GM18508 (cell line): ENCODE data around the gene MRPL43.
"Not testable (repeated sequence)": the region's sequence is repeated elsewhere in the genome, so short reads cannot be mapped to it uniquely, and the experiment has no call there.

Experiments
- ATAC-seq: cut with Tn5 transposase; IDR thresholded peaks from one replicate; pipeline ENCODE4 v1.9.1; 2021; ENCODE audit warnings: moderate number of reproducible peaks; ENCODE audit not compliant: insufficient read depth, unreplicated experiment

MRPL43 gene

DNA sequence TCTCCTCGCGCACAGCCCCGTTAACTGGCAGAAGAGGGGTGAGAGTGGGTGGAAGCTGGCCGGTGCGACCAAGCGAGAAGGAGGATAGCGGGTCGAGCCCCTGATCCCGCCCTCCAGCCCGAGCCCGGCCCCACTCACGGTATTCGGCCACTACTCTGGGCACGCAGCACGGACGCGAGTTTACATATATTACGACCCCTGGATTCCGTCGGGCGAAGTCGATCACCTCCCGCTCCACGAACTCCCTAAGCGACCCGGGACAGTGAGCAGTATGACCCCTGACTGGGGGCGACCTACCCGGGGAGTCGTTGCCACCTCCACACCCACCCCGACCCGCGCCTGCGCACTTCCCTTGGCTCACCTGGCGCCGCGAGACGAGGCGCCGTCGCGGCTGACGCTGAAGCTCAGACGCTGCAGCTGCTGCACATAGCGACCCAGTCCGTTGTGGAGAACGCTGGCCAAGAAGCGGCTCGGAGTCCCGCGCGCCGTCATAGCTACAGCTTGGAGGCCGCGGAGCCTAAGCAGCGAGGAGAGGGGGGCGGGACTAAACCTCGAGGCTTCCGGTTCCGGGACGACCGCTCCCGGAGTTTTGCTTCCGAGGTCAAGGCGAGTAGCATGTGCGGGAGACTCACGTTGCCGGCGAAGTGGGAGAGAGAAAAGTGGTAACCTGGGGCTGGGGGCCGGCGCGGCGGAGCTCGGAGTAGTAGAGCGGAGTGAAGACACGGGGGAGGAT is at the start of gene MRPL43, which contains the start of gene TWNK:
Gene MRPL43, minus strand, starts transcription at position 546 of the 733 bp plus-strand sequence. Its CDS starts 54 bp downstream, at position 492.
Gene TWNK, plus strand, starts transcription at position 592 of the 733 bp plus-strand sequence. CDS start 668 bp downstream, outside the sequence.
- no peak for ATAC-seq

DNA sequence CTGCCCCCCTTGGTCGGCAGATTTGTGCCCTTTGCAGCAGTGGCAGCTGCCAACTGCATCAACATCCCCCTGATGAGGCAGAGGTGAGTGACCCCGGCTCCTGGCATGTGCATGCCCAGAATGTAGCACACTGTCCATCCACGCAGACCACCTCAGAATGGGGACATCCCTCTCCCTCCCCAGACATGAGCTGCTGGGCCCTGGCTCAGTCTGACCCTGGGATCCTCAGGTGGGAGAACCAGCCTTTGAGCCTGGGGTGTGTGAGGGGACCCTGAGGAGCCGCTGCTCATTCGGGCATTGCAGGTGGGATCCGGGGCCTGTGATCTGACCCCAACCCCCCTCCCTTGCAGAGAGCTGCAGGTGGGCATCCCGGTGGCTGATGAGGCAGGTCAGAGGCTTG is 49.4 kb upstream of the MRPL43 start:
- ATAC-seq, result no peak

DNA sequence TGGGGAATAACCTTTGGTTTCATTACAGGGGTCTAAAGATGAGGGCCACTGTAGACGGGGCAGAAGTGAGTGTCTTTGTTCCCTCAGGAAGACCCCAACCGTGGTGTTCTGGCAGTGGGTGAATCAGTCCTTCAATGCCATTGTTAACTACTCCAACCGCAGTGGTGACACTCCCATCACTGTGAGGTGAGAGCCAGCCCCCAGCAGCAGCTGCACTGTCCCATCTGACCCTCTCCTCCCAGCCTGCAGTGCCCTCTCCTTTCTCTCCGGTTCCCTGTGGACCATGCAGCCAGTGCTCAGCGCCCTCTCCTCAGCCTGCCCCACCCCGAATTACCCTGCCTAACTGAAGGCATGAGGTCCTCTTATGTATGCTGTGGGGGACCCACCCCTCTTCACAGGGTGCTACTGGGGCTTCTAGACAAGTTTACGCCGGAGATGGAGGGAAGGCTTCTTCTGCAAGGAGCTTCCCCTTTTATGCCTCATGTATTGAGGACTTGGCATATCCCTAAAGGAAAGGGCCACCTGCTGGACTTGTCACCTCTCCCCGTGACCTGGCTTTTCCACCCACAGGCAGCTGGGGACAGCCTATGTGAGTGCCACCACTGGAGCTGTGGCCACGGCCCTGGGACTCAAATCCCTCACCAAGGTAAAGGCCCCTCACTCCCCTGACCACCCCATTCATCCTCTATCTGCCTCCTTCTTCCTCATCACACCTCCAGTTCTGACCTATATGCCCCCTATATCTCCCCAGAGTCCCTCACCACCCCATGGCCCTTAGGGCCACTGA is 48.8 kb upstream of the MRPL43 start:
- no peak for ATAC-seq

DNA sequence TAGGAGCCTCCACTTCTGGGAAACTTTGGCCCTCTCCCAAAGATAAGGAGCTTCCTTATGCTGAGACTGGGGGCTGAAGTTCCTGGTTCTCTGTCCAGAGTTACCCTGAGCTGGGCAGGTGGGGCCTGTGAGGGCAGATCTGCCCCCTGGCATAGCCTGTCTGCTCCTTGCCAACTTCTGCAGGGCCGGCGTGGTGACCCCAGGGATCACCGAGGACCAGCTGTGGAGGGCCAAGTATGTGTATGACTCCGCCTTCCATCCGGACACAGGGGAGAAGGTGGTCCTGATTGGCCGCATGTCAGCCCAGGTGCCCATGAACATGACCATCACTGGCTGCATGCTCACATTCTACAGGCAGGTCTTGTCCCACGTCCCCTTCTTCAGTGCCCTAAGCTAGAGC is 48.0 kb upstream of the MRPL43 start:
- no peak for ATAC-seq

DNA sequence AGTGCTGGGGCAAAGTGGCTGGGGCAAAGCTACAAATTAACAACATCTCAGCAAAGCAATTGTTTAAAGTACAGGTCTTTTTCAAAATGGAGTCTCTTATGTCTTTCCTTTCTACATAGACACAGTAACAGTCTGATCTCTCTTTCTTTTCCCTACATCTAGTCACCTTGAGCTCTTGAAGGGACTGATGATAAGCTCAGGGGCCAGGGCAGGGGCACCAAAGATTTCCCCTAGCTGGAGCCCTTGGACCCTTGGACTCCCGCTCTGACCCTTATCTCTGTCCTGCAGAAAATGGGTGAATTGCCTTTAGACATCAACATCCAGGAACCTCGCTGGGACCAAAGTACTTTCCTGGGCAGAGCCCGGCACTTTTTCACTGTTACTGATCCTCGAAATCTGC is 47.1 kb upstream of the MRPL43 start:
- not testable (repeated sequence) for ATAC-seq

DNA sequence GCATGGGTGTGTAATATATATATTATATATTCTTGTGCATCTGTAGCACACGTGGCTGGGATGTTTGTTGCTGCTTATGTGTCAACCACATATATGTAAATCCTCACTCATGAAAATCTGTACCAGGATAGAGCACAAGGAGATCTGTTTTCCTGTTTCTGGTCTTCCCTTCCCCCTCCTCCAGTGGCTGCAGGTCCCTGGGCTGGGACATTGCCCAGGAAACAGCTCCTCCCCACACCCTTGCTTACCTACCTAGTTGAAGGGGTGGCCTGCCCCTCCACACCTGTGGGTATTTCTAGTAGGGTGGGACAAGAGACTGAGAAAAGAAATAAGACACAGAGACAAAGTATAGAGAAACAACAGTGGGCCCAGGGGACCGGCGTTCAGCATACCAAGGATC is 46.0 kb upstream of the MRPL43 start:
- no peak for ATAC-seq

DNA sequence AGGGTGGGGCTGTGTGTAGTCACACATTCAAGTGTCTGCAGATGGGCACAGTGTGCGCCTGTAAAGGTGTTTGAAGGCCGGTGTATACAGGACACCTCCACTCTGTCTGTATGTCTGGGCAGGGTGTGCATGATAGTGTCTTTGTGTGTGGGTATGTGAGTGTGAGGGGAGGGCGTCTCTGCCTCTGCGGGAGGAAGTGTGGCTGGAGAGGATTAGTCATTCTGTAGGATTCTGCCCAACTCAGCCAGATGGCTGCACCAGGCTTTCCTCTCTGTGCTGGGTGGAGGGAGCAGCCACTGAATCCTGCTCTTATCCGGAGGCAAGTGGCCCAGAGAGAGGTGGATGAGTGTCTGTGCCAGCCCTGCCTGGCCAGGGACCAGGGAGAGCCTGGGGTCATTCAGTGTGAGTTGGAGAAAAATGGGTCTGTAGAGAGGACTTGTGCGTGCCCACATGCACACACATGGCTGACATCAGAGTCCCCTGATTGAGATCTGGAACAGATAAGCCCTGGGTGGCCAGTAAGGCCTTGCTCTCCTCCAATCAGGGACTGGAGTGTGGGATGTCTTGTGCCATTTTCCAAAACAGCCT is 45.4 kb upstream of the MRPL43 start:
- ATAC-seq, result no peak

DNA sequence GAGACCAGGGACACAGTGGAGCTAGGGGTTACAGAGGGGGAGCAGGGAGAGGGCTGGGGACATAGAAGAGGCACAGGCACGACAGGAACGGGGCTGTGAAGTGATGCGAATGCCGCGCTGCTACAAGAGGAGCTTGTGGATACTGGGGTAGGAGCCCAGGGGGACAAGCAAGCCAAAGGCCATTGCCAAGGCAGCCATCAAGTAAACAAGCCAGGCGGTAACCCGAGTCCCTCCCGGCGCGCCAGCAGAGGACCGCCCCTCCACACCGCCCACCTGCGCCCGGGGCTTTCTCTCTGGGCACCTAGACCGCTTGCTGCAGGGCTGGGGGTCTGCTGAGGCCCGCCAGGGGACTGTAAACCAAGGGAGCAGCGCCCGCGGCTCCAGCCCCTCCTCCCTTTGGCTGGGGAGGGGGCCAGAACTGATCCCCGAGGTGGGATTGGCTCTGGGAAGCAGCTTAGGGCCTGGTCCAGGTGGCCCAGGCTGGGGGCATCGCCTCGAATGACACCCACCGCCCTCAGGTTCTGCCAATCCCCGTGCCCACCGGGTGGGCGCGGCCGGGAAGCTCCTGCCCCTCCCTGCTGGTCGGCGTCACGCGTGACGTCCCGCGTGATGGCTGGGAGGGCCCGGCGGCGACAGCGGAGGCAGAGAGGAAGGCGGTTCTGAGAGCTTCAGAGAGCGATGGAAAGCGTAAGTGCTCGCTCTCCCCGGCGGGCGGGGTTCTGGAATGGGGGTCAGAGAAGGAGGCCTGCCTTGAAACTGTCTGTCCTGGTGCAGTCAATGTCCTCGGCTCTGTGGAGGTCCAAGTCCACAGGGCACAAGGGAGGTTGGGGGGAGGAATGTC is 44.7 kb upstream of the MRPL43 start:
- no peak for ATAC-seq

DNA sequence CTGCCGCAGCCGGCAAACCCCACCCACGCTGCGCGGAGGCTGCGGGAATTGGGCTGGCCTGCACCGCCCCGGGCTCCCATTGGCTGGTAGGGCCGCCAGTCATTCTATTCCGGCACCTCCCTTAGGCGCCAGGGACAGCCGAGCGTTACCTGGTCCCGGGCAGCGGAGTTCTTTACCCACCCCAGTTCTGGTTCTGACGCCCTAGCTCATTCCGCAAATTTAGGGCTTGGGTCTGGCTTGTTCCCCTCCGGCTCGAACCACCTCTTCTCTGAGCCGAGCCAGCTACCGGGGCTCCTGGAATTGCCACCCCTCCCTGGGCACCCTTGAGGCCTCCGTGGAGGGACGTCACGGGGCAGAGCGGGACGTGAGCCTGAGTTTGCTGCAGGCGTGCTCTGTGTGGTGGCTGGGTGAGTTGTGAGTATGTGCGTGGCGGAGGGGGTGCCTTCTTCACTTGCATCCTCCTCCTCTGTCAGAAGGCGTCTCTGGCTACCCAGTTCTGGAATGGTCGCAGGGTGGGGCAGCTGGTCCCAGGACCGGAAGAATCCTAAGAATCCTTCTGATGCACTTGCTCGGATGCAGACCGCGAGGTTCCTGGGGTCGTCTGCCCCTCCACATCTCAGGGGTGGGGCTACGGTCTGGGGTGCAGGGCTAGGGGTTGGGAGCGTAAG is 44.0 kb upstream of the MRPL43 start, which contains the start of the genes PDZD7 and SFXN3:
Gene PDZD7, minus strand, starts transcription at position 2 of the 668 bp plus-strand sequence. CDS start 910 bp downstream, outside the sequence.
Gene SFXN3, plus strand, starts transcription at position 107 of the 668 bp plus-strand sequence. CDS start 3,461 bp downstream, outside the sequence.
- no peak for ATAC-seq

DNA sequence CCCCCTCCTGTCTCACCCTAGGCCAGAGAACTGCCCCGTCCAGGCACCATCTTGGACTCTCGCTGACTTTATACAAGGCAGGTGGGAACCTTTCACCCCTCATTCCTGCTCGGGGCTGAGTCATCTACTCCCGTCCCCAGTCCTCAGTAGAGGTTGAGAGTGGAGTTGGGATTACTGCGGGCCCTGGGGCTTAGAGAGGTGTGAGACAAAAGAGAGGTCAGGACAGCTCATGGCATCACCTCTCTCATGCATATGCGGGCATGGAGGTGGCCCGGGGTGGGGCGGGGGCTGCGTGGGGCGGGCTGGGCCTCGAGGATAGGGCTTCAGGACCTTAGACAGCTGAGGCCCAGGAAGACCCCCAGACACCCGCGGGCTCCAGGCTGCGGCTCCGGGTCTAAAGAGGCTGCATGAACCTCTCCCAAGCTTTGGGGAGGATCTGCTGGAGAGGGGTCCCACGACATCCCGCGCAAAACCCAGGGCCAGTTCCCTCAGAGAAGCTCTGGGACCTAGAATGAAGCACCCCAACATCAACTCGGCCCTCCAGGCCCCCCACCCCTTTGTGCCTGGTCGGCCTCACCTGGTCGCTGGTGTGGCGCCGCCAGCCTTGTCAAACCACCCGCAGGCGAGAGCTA is 43.3 kb upstream of the MRPL43 start:
- no peak for ATAC-seq

DNA sequence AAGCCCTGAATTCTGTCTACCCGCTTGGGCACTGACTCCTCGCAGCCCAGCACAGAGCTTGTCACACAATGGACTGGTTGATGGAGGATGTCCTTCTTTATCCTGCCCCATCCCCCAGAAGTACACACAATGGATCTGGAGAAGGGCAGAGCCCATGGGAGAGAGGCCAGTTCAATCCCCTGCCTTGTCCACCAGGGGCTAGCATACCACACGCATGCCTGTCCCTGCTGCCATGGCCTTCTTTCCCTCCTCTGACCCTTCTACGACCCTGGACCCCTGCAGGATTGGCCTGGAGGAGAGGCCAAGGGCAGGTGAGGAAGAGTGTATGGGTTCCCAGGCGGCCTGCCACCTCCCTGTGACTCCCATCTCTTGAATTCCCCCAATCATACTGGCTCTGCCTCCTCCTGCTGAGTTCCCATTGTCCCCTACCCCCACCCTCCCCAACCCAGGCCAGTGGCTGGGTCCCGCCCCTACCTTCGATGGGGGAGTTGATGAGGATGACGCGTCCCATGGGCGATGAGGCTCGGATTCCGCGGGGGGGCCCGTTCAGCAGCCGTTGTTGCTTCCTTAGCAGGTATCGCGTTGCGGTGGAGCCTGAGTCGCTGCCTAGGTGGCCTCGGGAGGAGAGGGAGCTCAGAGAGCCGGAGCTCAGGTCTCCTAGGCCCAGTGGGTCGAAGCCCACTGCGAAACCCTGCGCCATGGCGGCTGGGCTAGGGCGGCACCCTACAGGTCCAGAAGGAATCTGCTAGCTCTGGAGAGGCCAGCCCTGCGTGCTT is 42.4 kb upstream of the MRPL43 start:
- no peak for ATAC-seq

DNA sequence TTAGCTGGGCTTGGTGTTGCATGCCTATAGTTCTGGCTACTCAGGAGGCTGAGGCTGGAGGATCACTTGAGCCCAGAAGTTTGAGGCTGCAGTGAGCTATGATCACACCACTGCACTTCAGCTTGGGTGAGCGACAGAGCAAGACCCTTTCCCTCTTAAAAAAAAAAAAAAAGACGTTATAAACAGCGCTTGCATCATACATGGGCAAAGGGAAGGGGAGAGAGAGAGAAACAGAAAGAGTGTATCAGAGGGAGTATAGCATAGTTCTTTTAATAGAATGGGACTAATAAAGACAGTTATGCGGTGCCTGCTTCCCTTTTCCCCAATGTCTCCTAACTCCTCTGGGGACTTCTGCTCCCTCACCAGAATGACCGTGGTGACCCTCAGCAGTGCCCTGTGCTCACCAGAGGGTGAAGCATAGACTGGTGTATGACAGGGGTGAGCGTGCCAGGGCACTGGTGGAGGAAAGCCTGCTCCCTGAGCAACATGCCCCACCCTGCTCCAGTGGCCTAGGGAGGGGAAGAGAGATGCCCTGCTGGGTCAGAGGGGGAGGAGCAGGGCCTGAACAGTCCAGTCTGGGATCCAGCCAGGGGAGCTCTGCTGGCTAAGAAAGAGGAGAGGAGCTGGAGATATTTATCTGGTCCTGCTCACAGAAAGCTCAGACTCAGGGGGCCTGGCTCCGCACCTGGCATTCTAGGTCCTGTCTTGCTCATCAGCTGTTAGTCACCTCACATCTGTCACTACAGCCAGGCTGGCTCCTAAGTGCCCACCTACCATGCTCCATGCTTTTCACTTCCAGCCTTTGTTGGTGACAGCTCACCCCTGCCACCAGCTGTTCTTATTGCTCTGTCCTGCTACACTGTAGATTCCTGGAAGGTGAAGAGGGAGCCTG is 41.4 kb upstream of the MRPL43 start:
- ATAC-seq, result no peak

DNA sequence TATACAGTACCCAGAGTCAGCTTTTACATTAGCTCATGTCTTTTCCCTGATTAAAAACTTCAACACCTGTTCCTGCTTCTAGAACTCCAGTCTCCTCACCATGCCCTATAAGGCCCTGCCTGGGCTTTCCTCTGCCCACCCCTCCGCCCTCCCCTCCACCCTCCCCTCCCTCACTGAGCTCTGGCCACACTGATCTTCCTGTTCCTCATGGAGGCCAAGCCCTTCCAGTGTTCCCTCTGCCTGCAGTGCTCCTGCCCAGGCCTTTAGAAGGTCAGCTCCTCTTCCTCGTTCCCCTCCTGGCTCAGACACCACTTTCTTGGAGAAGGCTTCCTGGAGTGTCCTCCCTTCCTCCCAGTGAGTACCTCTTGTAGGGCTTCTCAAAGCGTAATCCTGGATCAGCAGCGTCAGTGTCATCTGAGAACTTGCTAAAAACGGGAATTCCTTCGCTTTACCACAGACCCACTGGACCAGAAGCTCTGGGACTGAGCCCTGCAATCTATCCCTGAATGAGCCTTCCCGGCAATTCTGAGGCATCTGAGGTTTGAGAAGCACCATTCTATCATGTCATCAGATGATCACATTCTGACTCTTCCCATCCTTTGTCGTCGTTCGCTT is 39.9 kb upstream of the MRPL43 start:
- ATAC-seq, result no peak

DNA sequence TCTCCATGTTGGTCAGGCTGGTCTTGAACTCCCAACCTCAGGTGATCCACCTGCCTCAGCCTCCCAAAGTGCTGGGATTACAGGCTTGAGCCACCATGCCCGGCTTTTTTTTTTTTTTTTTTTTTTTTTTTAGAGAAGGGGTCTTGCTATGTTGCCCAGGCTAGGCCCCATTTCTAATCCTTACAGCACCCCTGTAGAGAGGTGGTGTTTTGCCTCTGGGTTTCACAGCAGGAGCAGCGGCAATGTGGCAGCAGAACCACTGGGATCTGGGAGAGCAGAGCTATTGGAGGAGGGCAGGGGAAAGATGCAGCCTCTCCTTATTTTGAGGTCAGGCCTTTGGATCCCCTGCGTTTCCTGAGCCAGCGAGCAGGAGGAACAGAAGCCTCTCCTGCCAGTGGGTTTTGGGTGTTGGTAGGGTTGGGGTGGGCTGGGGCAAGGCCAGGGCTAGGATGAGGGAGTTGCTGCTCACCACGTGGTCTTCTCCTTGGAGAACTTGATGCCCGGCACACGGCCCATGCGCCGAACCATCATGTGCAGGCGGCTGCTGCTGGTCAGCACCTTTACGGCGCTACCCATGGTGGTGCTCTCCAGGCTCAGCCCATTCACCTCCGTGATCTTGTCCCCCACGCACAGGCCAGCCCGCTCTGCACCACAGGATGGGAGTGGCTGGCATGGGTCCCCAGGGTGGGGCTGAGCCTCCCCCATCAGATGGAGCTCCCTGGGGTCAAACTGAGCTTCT is 35.8 kb upstream of the MRPL43 start:
- no peak for ATAC-seq

DNA sequence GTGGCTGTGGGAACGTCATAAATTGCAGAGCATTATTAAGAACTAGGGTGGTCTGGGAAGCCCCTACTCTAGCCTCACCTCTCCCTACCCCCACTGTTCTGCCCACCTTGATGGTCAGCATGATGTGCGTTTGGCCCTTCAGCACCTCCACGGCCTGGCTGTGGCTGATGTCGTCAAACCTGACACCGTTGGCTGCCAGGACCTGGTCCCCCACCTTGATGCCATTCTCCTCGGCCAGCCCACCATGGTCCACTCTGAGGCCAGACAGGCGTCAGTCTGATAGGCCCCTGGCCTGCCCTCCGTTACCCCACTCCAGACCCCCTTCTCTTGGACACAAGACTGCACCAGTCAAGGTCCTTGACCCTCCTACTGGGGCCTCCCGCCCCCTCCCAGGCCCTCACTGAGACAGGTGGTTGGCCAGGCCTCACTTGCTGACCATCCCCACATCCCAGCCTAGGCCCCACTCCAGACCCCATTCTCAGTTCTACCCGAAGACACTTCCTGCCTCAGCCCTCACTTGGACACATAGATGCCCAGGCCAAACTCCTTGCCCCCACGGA is 34.5 kb upstream of the MRPL43 start:
- no peak for ATAC-seq

DNA sequence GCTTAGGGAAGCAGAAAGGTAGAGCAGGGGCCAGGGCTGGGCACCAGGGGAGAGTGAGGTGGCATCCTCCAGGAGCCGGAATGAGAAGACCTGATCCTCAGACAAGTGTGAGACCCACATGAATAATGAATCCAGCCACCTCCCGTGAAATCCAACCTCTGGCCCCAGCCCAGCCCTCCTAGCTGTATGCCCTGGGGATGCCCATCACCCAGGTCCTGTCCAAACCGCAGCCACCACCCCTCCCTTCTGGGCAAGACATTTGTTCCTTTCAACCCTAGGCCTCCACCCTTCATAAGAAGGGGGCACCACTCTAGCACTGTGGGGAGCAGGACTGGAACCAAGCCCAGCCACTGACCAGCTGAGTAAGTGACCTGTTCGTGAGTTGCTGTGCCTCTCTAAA is 33.9 kb upstream of the MRPL43 start:
- no peak for ATAC-seq
